Embryonic facial prominence (tissue), 1 donor: Measurements from ENCODE around the gene ARFIP1.
"Not testable (repeated sequence)": the region's sequence is repeated elsewhere in the genome, so short reads cannot be mapped to it uniquely, and the experiment has no call there.

Experiments used
- DNase-seq: peaks from one replicate; pipeline ENCODE4 v3.0.0-alpha.2; 2016; ENCODE audit errors: extremely low spot score

Gene ARFIP1

DNA sequence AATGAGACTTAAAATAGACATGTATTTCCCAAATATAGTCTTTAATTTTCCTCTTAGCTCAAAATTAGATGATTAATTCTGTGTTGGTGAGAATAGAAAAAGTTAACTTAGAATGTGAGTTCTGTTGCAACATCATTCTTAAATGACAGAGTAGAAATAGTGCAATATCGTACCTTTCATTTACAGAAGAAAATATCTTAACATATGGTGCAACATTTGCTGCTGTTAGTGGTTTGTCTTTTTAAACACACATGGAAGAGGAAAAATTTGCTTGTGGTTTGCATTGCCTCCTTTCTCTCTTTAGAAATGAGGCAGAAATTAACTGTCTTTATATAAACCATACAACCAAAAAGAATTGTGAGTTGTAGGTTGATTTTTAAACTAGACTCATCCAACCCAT is 117.1 kb downstream of the ARFIP1 start:
- no peak for DNase-seq

DNA sequence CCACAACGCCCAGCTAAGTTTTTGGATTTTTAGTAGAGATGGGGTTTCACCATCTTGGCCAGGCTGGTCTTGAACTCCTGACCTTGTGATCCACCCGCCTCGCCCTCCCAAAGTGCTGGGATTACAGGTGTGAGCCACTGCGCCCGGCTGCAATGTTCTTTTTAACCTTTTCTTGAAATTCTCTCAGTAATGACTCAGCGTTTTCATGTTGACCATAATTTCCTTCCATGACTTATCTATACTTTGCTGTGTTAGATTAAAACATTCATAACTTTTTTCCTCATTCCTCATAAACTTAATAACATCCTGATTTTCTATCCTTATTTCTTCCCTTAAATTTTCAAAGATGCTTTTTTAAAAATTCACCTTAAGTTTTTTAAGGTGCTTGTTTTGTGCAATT is 118.4 kb downstream of the ARFIP1 start:
- DNase-seq = not testable (repeated sequence)

DNA sequence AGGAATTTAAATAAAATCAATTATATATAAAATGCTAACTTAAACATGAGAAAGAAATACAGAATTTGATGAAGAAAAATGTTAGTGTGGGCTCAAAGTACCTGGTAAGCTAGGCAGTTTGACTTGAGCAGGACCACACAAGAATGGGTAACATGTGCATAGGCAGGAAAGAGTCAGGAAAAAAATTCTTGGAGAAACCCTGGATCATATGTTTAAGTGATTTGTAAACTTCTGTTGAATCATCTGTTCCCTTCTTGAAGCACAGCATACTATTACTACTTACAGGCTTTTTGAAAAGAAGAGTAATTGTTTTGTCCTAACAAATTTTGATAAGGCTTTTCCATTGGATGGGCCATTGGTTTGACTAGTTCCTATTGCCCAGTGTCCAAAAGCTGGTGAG is 118.9 kb downstream of the ARFIP1 start:
- DNase-seq = no peak

DNA sequence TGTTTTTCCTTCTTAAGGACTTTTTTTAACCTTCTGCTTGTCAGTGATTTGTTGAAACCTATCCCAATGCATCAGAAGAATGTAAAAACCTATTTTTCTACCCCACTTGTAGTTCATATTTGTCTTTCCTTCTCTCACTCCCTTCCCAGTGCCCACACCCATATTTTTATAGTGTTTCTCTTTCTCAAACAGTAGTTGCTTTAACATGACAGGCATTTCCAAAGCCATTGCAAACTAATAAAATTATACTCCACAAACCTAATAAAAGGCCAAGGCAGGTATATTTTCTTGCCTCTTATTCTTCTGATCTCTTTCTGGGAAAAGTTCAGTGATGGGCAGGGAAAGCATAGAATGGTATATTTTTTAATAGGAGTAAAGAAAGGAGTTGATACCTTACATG is 120.6 kb downstream of the ARFIP1 start:
- DNase-seq = no peak

GRCh38 chr4:152901205-152901604 is 121.5 kb downstream of the ARFIP1 start:
- no peak for DNase-seq

DNA sequence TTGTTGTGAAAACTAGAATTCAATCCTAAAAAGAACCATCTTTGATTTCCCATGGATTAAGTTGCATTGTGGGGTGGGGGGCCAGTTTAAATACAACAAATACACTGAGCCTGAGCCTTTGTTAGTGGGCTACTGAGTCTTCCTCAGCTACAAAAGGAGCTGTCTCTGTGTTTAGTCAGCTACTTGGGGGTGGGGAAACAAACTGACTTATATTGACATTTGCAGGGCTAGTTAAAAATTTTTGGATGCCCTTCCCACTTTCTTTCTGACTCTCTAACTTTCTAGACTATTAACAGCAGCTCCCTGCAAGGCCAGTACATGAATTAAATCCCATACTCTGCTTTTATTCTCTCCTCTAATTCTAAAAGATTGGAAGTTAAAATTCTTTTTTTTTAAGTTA is 123.9 kb downstream of the ARFIP1 start:
- no peak for DNase-seq

DNA sequence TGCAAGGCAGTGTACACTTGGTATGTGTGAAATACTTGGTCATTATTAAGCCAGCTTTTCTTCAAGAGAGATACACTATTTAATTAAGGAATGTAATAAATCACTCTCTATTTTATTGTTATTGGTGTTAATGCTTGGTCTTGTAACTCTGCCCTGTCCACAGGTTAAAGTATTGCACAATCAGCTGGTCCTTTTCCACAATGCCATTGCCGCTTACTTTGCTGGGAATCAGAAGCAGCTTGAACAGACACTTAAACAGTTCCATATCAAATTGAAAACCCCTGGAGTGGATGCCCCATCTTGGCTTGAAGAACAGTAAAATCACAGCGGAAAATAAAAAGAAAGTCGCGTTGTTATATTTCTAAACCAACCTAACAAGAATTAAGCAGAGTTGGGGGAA is 130.1 kb downstream of the ARFIP1 start:
- DNase-seq = no peak

DNA sequence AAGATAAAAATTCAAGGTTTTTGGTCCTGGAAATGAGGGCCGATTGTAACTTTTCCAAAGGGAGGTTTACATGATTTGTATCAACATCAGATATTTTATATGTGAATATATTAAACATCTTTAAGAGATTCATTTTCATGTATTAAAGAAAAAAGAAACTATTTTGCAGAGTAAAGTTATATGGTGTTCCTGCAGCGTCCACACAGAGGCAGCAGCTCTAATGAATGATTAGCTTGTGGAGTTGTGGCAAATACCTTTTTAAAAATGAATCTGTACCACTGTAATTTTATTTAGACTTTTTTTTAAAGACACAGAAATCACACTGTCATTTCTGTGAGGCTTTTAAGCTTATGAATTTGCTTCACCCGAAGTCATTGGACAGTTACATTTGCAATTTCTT is 130.8 kb downstream of the ARFIP1 start:
- no peak for DNase-seq

- no peak for DNase-seq
These were observed 138.0 kb downstream of the ARFIP1 start for GRCh38 chr4:152917543-152918395.

- DNase-seq = no peak
These were observed 140.1 kb downstream of the ARFIP1 start for GRCh38 chr4:152919826-152920225.

DNA sequence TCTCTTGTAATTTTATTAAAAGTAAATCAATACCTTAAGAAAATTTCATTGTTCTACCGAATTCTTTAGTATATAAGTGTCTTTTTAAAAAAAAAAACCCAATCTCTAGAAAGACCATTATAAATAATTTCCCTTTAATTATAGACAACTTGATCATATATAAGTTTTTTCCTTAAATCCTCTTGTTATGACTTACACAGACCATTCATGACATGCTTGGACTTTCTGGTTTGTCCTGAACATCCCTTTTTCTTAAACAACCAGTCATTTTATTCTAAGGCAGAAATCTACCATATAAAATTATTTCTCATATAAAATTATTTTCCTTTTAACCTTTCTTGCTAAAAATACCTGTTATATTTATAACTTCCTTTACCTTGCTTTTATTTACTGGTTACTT is 141.0 kb downstream of the ARFIP1 start:
- no peak for DNase-seq

DNA sequence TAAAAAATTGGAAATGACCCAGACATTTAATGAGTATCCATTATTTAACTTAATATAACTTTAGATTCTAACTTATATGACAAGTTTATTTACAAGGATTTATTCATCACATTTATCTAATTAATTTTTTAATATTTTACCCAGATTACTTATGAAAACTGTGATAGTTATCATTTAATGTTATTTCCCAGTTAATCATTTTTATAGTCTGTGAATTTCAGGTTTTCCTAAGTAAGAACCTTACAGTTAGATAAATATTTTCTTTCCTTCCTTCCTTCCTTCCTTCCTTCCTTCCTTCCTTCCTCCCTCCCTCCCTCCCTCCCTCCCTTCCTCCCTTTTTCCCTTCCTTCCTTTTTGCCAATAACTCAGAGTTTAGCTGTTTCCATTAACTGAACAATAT is 141.5 kb downstream of the ARFIP1 start:
- DNase-seq = no peak

DNA sequence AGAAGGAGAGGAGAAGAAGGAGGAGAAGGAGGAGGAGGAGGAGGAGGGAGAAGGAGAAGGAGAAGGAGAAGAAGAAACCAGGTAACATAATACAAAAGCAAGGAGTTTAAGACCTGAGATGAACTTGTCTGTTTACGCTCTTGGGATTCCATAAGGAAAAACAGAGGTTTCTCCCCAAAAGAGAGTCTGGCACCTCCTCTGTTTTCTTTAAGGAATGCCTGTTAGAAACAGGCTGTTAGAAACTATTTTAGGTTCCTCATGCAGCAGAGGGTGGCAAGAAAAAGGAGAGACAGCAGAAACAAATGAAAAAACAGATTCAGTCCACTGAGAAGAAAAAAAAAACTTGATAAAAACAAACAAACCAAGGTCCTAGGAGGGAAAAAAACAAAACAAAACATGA is 146.1 kb downstream of the ARFIP1 start:
- DNase-seq = no peak

DNA sequence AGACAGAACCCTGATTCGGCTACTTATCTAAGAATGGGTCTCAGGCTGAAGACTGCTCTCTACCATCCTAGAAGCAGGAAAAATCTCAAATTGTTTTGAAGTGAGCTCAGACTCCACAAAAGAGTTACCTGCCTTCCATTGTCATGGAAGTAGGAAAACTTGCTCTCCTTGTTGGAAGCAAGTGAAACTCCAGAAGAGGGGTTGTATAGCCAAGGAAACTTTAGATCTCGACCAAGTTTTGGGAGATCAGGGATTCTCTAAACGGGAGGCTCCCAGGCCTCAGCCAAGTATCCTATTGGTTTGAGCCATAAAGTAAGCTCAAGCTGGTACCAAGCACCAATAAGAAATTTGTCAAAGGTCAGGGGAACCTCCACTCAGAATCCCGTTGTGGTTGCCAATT is 147.2 kb downstream of the ARFIP1 start:
- no peak for DNase-seq

GRCh38 chr4:152927737-152928136 is 148.0 kb downstream of the ARFIP1 start:
- DNase-seq = no peak

GRCh38 chr4:152928286-152928685 is 148.5 kb downstream of the ARFIP1 start:
- no peak for DNase-seq

GRCh38 chr4:152929888-152930287 is 150.1 kb downstream of the ARFIP1 start:
- no peak for DNase-seq

DNA sequence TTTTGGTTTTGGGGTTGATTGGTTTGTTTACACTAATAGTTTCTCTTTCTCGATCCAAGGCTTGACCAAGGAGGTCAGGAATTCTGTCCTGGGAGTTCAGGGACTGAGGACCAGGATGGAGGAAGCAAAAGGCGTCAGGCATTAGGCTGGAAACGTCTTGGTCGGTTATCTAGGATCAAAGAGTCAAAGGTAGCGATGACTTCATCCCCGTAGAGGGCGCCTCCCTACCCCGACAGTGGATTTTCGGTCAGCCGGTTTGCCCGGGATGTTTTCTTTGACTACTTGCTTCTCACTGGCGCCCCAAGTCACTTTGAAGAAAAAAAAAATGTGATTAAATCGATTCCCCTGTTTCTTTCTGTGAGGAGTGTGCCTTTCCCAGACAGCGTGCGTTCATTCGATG is 155.4 kb downstream of the ARFIP1 start:
- DNase-seq = no peak

DNA sequence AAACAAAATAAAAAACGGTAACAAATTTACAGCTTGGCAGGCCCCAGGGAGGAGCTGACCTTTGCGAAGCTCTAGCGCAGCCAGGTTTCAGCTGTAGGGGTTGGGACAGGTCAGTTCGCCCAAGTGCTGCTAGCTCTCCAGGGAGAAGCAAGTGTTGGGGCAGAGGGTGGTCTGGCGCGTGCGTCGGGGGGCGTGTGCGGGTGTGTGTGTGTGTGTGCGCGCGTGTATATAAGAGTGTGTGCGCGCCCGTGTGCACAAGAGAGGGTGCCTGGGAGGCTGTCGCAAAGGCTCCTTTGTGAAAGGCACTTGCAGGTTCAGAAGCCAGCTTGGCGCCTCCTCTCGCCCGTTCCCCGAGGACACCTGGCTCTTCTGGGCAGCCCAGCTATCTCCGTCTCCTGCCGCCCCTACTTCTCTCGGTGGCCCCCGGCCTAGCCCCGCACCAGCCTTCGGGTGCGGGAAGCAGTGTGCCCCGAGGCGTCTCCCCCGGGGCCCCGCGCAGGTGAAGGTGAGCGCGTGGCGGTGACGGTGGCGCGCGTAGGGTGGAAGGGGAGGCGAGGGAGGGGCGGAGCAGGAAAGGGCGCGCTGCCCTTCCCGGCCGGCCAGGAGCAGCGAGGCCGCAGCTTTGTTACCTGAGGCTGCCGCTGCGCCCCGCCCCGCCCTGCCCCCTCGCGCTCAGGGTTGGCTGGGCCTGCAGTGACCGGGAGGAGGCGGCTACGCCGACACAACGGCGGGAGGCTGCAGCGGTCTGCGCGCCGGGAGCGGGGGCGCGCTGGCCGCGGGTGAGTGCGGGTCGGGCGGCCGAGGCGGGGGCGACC is 156.1 kb downstream of the ARFIP1 start, which contains the start of gene FHDC1:
TSS of gene FHDC1 (plus strand) at position 693 of the 815 bp plus-strand sequence. CDS start 6,735 bp downstream, outside the sequence.
- DNase-seq = no peak

GRCh38 chr4:152936446-152937335 is 156.9 kb downstream of the ARFIP1 start:
- no peak for DNase-seq

DNA sequence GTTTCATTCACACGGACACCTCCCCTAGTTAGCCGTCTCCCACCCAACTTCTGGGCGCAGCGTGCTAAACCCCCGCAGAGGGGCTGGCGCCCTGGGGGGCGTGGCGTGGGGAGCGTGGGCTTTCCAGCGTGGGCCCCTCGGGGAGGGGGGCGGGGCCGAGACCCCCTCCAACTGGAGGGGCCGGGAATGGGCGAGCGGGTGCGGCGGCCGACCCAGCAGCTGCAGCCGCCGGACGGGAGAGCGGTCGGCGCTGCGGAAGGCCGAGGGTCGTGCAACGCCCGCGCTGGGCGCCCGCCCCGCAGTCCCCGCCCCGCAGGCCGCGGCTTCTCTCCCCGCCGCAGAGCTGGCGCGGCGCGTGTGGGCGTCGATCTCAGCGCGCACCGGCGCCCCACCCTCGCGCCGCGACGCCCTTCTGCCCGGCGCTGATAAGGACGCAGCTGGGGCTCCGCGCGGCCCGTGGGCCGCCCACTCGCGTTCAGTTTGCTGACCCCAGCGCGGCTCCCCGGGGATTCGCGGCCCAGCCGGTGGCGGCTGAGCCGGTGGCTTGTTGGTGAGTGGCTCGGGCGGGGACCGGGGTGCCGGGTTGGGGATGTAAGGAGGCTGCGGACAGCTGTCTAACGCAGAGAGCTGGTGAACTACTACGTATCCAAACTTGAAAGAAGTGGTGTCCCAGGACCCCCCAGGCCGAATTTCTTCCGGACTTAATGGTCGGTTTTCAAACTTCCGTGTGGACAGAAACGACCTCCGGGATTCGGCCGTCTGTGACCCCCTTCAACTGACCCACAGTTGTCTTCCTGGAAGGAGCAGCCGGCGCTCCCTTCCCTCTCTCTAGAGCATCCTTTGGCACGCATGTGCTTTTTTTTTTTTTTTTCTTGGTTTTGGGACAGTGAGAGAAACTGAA is 157.8 kb downstream of the ARFIP1 start:
- no peak for DNase-seq
